ENCODE measurements around the gene CPNE2.

Gene CPNE2

DNA sequence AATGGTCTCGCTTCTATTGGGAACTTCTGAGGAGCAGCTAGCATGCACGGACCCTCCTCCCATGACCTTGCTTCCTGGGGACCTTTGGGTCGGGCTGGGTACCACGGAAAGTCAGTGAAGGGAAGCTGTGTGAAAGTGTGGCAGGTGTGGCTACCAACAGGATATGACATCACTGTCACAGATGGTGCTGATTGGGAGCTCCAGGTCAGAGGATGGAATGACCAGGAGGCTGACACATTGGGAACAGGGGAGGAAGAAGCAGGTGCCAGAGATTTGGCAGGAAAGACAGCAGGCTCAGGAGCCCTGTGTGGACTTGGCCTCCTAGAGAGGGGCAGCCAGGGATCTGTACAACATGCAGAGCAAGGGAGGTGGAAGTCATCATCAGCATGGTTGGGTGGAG is 34.0 kb downstream of the CPNE2 start:
- no peak for DNase-seq

DNA sequence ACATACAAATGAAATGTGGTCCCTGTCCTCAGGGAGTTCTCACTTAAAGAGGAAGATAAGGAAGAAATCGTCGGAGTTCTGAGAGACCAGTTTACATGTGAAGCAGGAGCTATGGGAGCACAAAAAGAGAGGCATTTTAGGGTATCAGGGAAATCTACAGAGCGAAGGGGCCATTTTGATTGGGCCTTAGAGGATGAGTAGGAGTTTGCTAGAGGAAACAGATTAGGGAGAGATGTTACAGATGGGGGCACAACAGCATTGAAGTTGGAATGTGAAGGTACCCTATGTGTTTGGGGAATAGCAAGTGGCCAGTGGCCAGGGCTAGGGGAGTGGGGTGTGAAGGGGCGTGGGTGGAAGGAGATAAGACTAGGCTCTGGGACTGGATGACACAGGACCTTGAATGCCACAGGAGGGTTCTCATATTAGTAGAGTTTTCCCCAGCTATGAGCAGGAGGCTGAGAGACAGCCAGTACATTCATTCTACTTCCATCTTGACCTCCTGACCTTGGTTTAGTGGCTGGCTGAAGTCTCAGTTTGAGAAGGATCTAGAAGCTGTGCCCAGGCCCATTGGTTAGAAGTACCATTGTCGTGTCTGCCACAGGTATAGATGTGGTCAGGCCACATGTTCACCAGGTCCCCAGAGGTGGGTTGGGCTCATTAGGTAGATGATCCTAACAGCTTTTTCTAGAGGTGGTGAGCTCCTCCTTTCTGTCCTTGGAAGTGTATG is 34.8 kb downstream of the CPNE2 start:
- DNase-seq, result no peak

DNA sequence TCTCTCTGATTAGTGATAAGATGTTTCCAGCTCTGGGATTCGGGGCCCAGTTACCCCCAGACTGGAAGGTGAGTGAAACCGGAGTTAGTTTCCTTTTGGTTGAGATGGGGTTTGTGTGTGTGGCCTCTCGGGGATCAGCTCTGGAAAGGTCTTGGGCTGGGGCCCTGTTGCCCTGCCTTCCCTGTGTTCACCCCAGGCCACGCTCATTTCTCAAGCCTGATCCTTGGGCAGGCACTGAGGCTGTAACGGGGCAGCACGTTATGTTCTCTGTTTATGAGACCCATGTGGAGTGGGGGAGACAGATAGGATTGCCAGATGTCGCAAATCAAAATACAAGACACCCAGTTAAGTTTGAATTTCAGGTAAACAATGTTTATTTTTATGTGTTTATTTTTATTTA is 35.5 kb downstream of the CPNE2 start:
- no peak for DNase-seq

DNA sequence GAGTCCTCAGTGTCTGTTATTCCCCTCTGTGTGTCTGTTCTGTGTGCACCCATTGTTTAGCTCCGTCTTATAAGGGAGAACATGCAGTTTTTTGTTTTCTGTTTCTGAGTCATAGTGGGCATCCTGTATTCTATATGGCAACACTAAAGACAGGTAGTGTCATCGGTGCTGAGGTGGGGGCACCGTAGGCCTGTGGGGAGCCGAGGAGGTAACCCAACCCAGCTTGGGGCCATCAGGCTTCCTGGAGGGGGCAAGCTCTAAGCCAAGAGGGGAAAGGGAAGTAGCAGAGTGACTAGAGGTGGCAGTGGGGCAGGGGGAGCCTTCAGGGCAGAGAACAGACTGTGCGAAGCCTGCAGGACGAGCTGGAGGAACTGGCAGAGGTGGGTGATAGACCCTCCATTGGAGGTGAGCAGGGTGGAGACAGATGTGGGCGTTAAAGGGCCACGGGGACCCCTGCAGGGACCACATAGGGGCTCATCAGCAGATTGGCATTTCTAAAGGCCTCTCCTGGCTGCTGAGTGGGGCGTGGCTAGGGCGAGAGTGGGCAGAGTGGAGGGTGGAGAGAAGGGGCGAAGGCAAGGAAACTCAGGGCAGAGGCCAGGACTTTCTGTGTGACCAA is 36.5 kb downstream of the CPNE2 start:
- no peak for DNase-seq

DNA sequence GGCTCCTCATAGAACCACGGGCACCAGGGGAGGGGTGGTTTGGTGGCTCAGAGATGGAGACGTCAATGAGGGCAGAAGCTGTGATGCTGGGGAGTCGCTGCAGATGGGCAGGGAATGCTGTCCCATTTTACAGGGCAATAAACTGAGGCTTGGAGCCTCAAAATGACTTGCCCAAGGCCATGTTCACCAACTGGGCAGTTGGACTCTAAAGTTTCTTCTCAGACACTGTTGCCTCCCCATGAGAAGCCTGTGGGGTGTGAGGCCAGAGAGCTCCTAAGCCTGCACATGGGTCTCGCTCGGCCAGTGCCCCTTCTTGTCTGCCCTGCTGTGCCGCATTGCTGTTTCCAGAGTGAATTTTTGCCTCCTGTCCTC is 38.6 kb downstream of the CPNE2 start:
- DNase-seq, result no peak

DNA sequence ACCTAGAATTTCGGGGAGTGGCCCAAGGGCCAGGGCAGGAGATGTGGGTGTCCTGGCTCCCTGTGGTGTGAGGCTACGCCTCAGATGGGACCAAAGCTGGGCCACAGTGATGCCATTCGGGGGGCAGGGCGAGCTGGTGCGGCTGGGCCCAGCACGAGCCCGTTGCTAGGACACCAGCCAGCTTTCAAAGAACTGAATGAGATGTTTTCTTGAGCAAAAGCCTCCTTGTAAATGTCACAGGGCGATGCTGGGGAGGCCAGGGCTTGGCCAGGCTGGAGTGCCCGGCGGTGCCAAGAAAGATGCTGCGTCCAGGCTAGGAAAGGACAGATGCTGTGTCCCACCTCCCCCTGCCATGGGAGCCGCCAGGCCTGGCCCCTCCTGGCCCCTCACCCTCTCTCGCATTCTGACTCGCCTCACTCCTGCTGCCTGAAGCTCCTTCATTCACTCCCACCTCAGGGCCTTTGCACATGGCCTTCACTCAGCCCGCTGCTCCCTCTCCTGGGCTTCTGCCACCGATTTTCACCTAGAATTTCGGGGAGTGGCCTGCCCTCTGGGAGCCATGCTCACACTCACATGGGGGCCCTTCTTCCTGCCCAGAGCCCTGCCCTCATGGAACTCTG is 39.1 kb downstream of the CPNE2 start:
- DNase-seq, result no peak

DNA sequence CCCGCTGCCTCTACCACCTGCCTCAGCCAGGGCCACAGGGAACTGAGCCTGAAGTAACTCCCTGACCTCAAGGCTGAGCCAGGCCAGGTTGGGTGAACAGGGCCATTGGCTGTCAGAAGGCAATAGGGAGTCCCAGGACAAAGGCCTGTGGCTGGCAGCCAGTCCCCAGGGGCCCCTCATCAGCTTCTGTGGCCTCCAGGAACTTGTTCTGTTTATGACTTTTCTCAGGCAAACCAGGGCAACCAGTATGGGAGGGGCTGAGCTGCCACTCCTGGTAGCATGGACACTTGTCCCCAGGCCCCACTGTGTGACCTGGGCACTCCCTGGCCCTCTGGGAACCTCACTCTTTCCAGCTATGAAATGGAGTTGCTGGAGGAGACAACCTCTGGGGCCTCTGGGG is 40.1 kb downstream of the CPNE2 start:
- no peak for DNase-seq

DNA sequence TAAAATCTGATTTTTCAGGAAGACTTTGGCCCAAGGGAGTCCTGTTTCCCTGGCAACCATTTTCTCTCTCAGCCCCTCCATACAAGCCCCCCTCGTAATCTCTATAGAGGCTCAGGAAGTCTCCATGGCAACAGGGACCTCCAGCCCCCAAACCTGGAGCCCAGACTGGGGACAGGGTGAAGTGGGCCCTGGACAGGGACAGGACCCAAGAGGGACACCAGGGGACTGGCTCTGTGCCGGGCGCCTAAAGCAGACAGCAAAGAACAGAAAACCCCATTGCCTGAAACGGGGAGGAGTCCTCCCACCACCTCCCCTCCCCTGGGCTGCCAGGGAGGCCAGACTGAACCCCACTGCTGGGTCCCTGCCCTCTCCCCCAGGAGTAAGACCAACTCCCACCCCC is 40.6 kb downstream of the CPNE2 start:
- no peak for DNase-seq

DNA sequence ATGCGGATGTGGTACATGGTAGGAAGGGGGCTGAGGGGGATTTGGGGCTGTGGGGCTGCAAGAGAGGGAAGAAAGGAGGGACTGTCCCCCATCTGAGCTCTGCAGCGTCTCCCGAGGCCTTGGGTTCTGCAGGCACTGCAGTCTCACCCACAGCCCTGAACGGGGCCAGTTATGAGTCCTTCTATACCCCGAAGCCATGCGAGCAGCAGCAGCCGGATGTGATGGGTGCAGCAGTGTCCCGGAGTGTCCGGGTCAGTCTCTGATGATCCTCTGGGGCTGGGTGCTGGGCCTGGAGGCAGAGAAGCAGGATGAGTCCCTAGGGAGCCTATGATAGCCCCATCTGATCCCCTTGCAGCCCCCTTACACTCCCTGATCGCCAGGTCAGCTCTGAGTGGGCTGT is 41.5 kb downstream of the CPNE2 start:
- DNase-seq, result no peak

DNA sequence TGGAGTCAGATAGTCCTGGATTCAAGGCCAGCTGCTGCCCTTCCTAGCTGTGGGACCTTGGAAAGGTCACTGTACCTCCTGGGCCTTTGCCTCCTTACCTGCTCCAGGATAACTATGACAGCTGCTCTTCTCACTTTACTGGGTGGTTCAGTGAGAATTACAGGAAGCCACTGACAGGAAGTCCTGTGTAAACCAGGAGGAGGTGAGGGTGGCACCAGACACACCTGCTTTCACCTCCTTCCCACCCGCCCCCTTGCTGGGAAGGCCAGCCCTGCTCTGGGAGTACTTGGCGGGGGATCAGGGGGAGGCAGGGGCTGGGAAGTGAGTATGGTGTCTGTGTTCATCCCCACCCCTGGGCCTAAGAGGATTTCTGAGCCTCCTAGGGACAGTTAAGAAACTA is 42.6 kb downstream of the CPNE2 start:
- no peak for DNase-seq

DNA sequence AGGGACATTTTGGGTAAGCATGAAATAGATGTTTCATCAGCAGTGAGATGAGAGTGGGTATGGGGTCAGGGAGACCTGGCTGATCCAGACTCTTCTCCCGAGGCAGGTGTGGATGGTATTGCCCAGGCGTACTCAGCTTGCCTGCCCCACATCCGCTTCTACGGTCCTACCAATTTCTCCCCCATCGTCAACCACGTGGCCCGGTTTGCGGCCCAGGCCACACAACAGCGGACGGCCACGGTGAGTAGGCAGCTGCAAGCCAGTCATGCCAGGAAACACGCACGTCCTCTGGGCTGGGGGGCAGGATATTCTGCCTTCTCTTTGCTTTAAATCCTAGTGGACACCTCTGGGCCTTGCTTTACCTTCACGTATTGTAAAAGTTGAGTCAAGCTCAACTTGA is 44.7 kb downstream of the CPNE2 start:
- DNase-seq, result no peak

DNA sequence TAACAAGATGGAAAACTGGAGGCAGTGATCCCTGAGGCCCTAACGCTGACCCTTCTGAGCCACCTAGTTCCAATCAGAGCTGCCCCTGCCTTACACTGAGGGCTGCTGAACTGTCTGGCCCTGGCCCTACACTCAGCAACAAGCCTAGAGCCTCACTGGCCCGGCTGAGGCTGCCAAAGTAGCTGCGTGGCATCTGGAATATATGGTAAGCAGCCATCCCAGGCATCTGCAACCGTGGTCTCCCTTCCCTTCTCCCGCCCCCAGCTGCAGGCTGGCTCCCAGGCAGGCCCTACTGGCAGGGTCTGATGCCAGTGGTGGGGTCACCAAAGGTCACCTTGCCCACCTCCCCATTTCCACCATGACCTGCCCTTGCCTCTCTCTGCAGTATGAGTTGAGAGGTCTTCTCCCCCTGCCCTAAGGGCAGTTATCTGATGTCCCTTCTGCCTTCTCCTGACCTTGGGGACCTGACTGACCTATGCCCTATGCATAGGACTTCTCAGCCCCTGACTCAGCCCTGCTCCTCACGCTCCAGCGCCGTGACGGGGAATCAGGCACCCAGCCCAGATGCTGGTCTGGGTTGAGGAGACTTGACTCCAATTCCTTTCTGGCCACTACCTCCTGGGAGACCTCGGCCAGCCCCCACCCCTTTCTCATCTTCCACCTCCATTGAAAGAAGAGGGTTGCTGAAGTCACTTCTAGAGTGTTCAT is 45.3 kb downstream of the CPNE2 start:
- DNase-seq, result no peak

DNA sequence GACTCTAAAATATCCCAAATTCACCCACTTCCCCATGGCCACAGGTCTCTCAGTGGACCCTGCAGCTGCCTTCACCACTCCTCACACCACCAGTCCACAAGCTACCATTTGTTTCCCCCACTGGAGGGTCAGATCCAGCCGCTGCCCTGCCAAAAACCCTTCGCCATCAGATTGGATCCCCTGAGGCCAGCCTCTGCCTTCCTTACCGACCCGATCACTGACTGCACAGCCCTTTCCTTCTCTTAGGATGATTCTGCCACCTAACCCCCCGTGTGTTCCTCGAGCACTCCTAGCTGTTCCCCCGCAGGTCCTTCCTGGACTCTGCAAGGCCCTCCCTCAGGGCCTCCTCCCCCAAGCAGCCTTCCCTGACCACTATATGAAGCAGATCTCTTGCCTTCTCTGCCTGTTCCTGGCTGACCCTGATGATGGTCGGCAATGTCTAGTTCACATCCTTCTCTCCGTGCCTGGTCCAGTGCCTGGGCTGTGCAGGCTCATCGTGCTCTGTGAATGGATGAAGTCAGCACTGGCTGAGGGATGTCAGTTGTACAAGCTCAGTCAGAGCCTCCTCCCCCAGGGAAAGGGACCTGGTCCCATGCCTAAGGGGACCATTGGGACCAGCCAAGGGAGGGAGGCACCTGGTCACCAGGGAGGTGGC is 46.0 kb downstream of the CPNE2 start:
- DNase-seq, result no peak

DNA sequence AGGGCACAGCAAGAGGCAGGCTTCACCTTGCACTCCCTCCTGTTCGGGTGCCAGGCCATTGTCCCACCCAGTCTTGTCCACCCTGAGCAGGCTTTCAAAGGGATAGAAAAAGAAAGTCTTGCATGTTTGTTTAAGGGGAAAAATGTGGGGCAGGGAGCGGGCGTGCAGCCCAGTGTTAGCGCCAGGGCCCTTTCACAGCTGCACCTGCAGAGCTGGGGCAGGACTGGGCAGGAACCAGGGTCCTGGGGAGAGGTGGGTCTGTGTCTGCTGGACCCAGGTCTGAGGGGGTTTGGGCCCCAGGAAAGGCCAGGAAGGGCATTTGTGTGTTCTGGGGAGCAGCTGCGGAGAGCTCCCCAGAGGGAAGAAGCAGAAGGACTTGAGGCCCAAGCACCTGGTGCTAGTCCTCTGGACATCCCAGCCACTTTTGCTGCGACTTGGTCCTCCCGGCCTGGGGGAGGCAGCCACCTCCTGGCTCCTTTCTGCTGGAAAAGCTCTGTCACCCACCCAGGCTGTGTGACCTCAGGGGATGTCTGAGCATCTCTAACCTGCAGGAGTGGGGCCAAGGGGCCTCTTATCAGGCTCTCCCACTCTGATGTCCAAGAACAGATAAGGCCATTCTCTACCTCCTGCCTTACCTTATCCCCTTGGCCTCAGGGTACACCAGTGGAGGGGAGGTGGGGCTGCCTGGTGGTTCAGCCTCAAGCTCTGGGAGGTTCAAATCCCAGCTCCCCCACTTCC is 48.7 kb downstream of the CPNE2 start:
- no peak for DNase-seq

DNA sequence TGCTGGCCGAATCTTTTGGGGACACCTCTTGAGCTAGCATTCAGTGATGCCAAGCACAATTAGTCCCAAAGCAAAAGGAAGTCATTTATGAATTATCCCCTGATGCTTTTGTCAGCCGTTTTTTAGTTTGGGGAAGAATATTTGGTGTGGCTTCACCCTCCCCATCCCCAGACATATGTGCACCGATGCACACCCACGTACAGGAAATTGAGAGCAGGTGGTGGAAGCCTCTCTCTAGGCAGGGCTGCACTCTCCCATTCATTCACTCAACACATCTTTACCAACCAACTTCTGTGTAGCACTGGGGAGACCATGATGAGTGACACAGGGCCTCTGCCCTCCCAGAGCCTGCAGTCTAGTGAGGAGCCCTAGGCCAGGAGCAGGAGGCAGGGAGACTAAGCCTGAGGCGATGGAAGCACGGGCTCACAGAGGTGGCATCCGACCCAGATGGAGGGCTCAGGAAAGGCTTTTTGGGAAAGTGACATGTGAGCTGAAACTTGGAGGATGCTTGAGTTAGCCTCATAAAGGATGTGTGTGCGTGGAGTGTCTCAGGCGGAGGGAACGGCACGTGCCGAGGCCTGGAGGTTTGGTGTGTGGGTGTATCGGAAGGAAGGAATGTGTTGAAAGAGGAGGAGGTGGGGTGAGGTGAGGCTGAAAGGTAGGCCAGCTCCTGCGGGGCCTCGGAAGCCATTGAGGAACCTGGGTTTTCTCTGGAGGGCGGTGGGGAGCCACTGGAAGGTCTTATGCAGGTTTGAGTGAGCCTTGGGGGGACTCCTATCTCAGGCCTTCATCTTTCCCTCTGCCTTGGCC is 49.6 kb downstream of the CPNE2 start:
- no peak for DNase-seq

DNA sequence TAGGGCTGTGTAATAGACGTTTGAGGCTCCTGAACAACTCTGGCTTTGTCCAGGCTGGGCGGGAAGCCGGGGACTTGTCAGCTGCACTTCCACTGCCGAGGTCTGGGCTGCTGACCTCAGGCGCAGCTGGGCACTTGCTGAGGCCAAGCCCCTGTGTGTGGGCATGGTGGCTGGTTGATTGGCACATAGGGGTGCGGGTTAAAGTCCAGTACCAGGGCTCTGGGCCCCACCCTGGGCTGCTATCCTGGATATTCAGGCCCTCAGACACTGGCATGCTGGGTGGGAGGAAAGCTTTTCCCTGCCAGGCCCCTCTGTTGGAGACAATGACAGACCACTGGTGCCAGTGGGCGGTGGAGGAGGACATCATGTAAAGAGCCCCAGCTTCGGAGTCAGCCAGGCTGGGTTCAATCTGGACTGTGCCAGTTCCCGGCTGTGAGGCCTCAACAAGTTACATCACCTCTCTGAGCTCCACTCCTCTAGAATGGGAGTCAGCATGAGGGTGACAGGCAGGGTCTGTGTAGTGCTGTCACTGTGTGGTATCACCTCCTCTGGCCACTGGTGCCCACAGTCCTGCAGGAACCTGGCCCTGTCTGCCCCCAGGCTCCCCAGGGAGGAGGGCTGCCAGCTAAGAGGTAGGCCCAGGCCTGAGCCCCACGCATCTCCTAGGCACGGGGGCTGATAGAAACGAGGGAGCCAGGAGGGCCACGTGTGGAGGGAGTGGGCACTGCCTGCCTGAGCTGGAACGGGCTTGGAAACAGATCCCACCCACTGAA is 51.0 kb downstream of the CPNE2 start:
- no peak for DNase-seq

DNA sequence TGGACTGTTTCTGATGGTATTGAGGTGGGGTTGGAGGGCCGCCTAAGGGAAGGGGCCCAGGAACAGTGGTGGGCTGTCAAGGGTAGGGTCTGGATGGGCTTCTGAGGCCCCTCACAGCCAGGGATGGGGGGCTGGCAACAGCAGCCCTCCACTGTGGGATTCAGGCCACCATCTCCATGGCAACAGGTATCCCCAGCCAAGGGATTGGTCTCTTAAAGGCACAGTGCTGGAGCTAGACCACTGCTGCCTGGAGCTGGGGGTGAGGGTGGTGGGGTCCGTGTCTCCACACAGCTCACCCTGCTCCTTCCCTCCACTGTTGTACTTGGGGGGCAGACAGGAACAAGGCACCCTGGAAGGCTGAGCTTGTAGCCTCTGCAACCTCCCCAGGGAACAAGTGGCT is 51.6 kb downstream of the CPNE2 start:
- DNase-seq, result no peak

DNA sequence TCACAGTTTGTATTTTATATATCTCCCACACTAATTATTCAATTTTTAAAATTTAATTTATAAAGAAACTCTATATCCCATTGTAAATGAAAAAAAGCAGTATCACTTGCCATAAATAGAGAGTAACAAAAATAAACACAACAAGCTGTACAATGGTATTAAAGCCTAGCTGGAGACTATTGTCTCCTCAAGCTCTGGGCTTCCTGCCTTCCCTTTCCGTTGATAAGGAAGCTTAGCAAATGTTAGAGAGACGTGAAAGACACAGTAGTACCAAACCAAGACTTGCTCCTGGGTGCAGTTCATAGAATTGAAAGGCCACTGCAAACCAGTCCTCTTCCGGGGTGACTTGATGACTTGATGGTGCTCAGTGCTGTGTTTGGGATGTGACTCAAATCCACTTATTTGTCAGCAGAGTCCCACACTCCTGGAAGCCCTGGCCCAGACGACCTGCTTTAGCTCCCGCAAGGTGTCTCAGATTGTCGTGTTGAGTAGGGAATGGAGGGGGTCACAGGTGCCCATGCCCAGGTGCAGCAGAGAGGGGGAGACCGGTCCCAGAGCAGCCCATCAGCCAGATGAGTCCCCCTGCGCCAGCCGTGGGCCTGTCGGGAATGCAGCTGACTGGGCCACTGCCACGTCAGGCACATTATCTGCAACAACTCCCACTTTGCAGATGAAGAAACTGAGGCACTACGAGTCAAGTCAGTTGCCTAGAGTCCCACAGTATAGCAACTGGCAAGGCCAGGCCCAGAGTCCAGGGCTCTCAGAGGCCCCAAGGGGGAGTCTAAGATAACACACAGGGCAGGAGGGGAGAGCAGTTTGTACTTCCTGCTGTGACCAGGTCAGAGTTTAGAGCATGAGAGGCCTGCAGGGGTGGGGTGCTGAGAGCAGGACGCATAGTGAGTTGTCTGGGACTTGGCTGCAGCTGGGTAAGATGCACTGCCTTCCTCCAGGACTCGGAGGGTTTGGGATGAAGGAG is 53.0 kb downstream of the CPNE2 start:
- DNase-seq, result no peak

DNA sequence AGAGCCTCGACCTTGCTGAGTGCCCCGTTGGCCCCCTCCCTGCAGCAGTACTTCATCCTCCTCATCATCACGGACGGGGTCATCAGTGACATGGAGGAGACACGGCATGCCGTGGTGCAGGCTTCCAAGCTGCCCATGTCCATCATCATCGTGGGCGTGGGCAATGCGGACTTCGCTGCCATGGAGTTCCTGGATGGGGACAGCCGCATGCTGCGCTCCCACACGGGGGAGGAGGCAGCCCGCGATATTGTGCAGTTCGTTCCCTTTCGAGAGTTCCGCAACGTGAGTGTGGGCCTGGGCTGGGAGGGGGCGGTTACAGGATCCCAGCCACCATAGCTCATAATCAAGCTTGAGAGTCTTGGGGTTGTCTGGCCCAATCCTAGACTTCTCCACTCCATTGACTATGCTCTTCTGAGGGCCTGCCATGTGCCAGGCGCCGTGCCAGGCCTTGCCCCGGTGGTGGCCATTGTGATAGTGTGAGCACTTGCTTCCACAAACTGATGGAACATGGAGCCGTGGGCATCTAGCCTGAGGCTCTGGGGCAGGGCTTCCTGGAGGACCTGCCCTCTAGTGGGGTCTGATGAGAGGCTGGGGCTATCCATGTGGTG is 53.8 kb downstream of the CPNE2 start:
- no peak for DNase-seq

All from fibroblast of skin of right biceps (primary cell).